Measurements from ENCODE around the gene CNNM2.
"Not testable (repeated sequence)": the region's sequence is repeated elsewhere in the genome, so short reads cannot be mapped to it uniquely, and the experiment has no call there.

CNNM2 gene

GRCh38 chr10:102951316-102951715, 33.2 kb downstream of the CNNM2 start:
- no peak overlapping the region for H3K9ac ChIP-seq (ENCODE audit: low read length)
- H3K36me3 ChIP-seq (ENCODE audit: insufficient read depth, low read length) = no peaks in the 10 kb centered on the region
- H3K27me3 ChIP-seq (ENCODE audit: control insufficient read depth in 1 of 2, insufficient read depth in 2 of 2, low read length in 2 of 2) = no peaks in the 10 kb centered on the region

GRCh38 chr10:102959360-102959759, 41.3 kb downstream of the CNNM2 start:
- Histone ChIP-seq H3K27me3 (ENCODE audit: control insufficient read depth in 1 of 2, insufficient read depth in 2 of 2, low read length in 2 of 2) (no peaks in the 10 kb centered on the region), H3K27ac (ENCODE audit: low read depth, low read length) (no peak overlapping the region), H3K4me3 (ENCODE audit: low read depth in 1 of 2, low read length in 2 of 2) (no peak overlapping the region), H3K9ac (ENCODE audit: low read length) (no peak overlapping the region), H3K36me3 (ENCODE audit: insufficient read depth, low read length) (no peaks in the 10 kb centered on the region), H3K4me1 (ENCODE audit: insufficient read depth, low read length) (no peaks in the 10 kb centered on the region), H3K9me3 (ENCODE audit: low read length) (no peaks in the 10 kb centered on the region)

More at GRCh38 chr10:102951316-102951715, 33.2 kb downstream of the CNNM2 start:
- no peak overlapping the region for H3K4me3 ChIP-seq (ENCODE audit: low read depth in 1 of 2, low read length in 2 of 2)
- H3K4me1 ChIP-seq (ENCODE audit: insufficient read depth, low read length) = no peaks in the 10 kb centered on the region
- H3K9me3 ChIP-seq (ENCODE audit: low read length) = no peaks in the 10 kb centered on the region
- no peak overlapping the region for H3K27ac ChIP-seq (ENCODE audit: low read depth, low read length)

GRCh38 chr10:102960157-102960556, 42.1 kb downstream of the CNNM2 start:
- no peaks in the 10 kb centered on the region for H3K9me3 ChIP-seq (ENCODE audit: low read length)
- H3K9ac ChIP-seq (ENCODE audit: low read length) = no peak overlapping the region
- H3K27ac ChIP-seq (ENCODE audit: low read depth, low read length) = no peak overlapping the region
- no peaks in the 10 kb centered on the region for H3K27me3 ChIP-seq (ENCODE audit: control insufficient read depth in 1 of 2, insufficient read depth in 2 of 2, low read length in 2 of 2)
- H3K4me1 ChIP-seq (ENCODE audit: insufficient read depth, low read length) = no peaks in the 10 kb centered on the region
- H3K36me3 ChIP-seq (ENCODE audit: insufficient read depth, low read length) = no peaks in the 10 kb centered on the region
- no peak overlapping the region for H3K4me3 ChIP-seq (ENCODE audit: low read depth in 1 of 2, low read length in 2 of 2)

DNA sequence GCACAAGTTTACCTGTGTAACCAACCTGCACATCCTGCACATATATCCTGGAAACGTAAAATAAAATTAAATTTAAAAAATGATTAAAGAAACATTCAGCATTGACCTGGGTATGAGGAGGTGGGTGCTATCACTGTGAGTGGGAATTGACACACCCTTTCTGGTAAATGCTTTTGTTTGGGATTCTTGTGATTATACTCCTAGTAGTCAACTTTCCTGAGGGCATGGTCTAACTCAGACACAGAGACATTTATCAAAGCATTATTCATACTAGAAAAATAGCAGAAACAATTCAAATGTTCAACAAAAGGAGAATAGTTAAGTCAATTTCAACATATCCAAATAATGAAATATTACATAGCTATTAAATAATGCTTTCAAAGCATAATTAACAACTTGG, 44.2 kb downstream of the CNNM2 start:
- Histone ChIP-seq H3K4me3 (ENCODE audit: low read depth in 1 of 2, low read length in 2 of 2) (no peak overlapping the region), H3K9me3 (ENCODE audit: low read length) (no peaks in the 10 kb centered on the region), H3K36me3 (ENCODE audit: insufficient read depth, low read length) (no peaks in the 10 kb centered on the region), H3K9ac (ENCODE audit: low read length) (no peak overlapping the region), H3K4me1 (ENCODE audit: insufficient read depth, low read length) (no peaks in the 10 kb centered on the region), H3K27me3 (ENCODE audit: control insufficient read depth in 1 of 2, insufficient read depth in 2 of 2, low read length in 2 of 2) (no peaks in the 10 kb centered on the region), H3K27ac (ENCODE audit: low read depth, low read length) (no peak overlapping the region)

- no peaks in the 10 kb centered on the region for H3K4me1 ChIP-seq (ENCODE audit: insufficient read depth, low read length)
- no peak overlapping the region for H3K9ac ChIP-seq (ENCODE audit: low read length)
- H3K9me3 ChIP-seq (ENCODE audit: low read length) = no peaks in the 10 kb centered on the region
- no peaks in the 10 kb centered on the region for H3K36me3 ChIP-seq (ENCODE audit: insufficient read depth, low read length)
- H3K27ac ChIP-seq (ENCODE audit: low read depth, low read length) = no peak overlapping the region
- no peaks in the 10 kb centered on the region for H3K27me3 ChIP-seq (ENCODE audit: control insufficient read depth in 1 of 2, insufficient read depth in 2 of 2, low read length in 2 of 2)
- no peak overlapping the region for H3K4me3 ChIP-seq (ENCODE audit: low read depth in 1 of 2, low read length in 2 of 2)
Observed at GRCh38 chr10:102962951-102963755, 45.1 kb downstream of the CNNM2 start.

GRCh38 chr10:102963756-102964025, 45.6 kb downstream of the CNNM2 start:
- Histone ChIP-seq H3K36me3 (ENCODE audit: insufficient read depth, low read length) (no peaks in the 10 kb centered on the region), H3K4me1 (ENCODE audit: insufficient read depth, low read length) (no peaks in the 10 kb centered on the region), H3K4me3 (ENCODE audit: low read depth in 1 of 2, low read length in 2 of 2) (no peak overlapping the region), H3K9me3 (ENCODE audit: low read length) (no peaks in the 10 kb centered on the region), H3K9ac (ENCODE audit: low read length) (no peak overlapping the region), H3K27ac (ENCODE audit: low read depth, low read length) (no peak overlapping the region), H3K27me3 (ENCODE audit: control insufficient read depth in 1 of 2, insufficient read depth in 2 of 2, low read length in 2 of 2) (no peaks in the 10 kb centered on the region)

DNA sequence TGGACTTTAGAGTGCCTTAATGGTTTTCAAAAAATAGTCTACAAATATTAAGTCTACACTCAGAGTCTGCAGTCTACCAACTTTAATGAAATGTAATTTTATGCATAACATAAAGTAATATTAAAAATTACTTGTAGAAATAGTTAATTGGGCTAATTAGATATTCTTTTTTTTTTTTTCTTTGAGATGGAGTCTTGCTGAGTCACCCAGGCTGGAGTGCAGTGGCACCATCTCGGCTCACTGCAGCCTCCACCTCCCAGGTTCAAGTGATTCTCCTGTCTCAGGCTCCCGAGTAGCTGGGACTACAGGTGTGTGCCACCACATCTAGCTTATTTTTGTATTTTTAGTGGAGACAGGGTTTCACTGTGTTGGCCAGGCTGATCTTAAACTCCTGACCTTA, 46.0 kb downstream of the CNNM2 start:
- H3K4me1 ChIP-seq (ENCODE audit: insufficient read depth, low read length); H3K9ac ChIP-seq (ENCODE audit: low read length); H3K27ac ChIP-seq (ENCODE audit: low read depth, low read length); H3K4me3 ChIP-seq (ENCODE audit: low read depth in 1 of 2, low read length in 2 of 2); H3K27me3 ChIP-seq (ENCODE audit: control insufficient read depth in 1 of 2, insufficient read depth in 2 of 2, low read length in 2 of 2); H3K36me3 ChIP-seq (ENCODE audit: insufficient read depth, low read length); H3K9me3 ChIP-seq (ENCODE audit: low read length): not testable (repeated sequence)

DNA sequence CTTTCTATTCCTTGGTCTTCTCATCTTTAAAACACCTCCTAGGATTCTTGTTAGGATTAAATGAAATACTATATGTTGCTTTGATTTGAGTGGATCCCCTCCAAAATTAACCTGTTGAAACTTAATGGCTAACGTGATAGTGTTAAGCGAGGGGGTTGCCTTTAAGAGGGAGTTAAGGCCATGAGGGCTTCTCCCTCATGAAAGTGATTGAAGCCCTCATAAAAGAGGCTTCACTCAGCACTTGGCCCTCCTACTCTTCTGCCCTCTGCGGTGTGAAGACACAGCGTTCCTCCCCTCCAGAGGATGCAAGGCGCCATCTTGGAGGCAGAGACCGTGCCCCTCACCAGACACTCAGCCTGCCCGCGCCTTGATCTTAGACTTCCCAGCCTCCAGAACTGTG, 46.6 kb downstream of the CNNM2 start:
- Histone ChIP-seq H3K4me3 (ENCODE audit: low read depth in 1 of 2, low read length in 2 of 2) (no peak overlapping the region), H3K36me3 (ENCODE audit: insufficient read depth, low read length) (no peaks in the 10 kb centered on the region), H3K9ac (ENCODE audit: low read length) (no peak overlapping the region), H3K27me3 (ENCODE audit: control insufficient read depth in 1 of 2, insufficient read depth in 2 of 2, low read length in 2 of 2) (no peaks in the 10 kb centered on the region), H3K27ac (ENCODE audit: low read depth, low read length) (no peak overlapping the region), H3K4me1 (ENCODE audit: insufficient read depth, low read length) (no peaks in the 10 kb centered on the region), H3K9me3 (ENCODE audit: low read length) (no peaks in the 10 kb centered on the region)

DNA sequence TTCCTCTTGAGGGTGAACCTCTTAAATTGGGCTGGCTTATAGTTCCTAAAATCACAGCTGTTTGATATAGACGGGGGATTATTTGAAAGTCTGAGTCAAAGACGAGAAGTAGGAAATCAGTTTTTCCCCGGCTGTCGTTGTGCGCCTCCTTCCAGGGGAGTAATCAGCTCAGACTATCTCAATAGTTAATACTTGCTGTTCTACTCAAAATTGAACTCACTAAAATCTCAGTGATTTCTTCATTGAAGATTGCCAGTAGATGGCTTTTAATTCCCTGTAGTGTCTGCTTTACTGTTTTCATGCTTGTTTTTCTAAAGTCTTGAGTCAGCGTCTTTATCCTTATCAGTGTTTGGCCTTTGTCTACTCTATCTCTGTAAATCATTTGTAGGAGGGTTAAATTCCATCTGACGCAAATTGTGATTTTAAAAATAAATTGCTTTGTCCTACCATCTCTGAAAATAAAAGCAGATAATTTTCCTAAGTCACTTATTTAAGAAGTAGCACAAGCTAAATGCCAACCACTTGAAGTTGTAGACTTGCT, 47.3 kb downstream of the CNNM2 start:
- Histone ChIP-seq H3K4me1 (ENCODE audit: insufficient read depth, low read length) (no peaks in the 10 kb centered on the region), H3K27me3 (ENCODE audit: control insufficient read depth in 1 of 2, insufficient read depth in 2 of 2, low read length in 2 of 2) (no peaks in the 10 kb centered on the region), H3K36me3 (ENCODE audit: insufficient read depth, low read length) (no peaks in the 10 kb centered on the region), H3K9ac (ENCODE audit: low read length) (no peak overlapping the region), H3K9me3 (ENCODE audit: low read length) (no peaks in the 10 kb centered on the region), H3K4me3 (ENCODE audit: low read depth in 1 of 2, low read length in 2 of 2) (no peak overlapping the region), H3K27ac (ENCODE audit: low read depth, low read length) (no peak overlapping the region)

DNA sequence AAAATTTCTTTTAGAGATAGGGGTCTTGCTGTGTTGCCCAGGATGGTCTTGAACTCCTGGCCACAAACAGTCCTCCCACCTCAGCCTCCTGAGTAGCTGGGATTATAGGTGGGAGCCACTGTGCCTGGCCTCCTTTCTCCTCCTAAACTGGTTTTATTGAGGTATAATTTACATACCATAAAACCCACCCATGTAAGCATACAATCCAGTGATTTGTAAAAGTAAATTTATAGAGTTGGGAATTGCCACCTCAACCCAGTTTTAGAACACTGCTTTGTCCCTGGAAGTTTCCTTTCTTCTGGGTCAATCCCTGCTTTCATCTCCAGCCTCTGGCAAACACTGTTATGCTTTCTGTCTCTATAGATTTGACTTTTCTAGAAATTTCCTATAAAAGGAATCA, 49.0 kb downstream of the CNNM2 start:
- Histone ChIP-seq H3K4me3 (ENCODE audit: low read depth in 1 of 2, low read length in 2 of 2) (no peak overlapping the region), H3K9ac (ENCODE audit: low read length) (no peak overlapping the region), H3K36me3 (ENCODE audit: insufficient read depth, low read length) (no peaks in the 10 kb centered on the region), H3K27me3 (ENCODE audit: control insufficient read depth in 1 of 2, insufficient read depth in 2 of 2, low read length in 2 of 2) (no peaks in the 10 kb centered on the region), H3K27ac (ENCODE audit: low read depth, low read length) (no peak overlapping the region), H3K9me3 (ENCODE audit: low read length) (no peaks in the 10 kb centered on the region), H3K4me1 (ENCODE audit: insufficient read depth, low read length) (no peaks in the 10 kb centered on the region)

GRCh38 chr10:102970562-102971340, 52.7 kb downstream of the CNNM2 start:
- no peak overlapping the region for H3K27ac ChIP-seq (ENCODE audit: low read depth, low read length)
- H3K36me3 ChIP-seq (ENCODE audit: insufficient read depth, low read length) = no peaks in the 10 kb centered on the region
- H3K4me3 ChIP-seq (ENCODE audit: low read depth in 1 of 2, low read length in 2 of 2) = no peak overlapping the region
- H3K4me1 ChIP-seq (ENCODE audit: insufficient read depth, low read length) = no peaks in the 10 kb centered on the region
- no peaks in the 10 kb centered on the region for H3K27me3 ChIP-seq (ENCODE audit: control insufficient read depth in 1 of 2, insufficient read depth in 2 of 2, low read length in 2 of 2)
- no peaks in the 10 kb centered on the region for H3K9me3 ChIP-seq (ENCODE audit: low read length)
- no peak overlapping the region for H3K9ac ChIP-seq (ENCODE audit: low read length)

All from muscle layer of colon (tissue), 2 donors.